Head of caudate nucleus (tissue), 42 donors: Measurements from ENCODE around the gene DUOX1.
"Not testable (repeated sequence)": the region's sequence is repeated elsewhere in the genome, so short reads cannot be mapped to it uniquely, and the experiment has no call there.

Experiments used
- DNase-seq, 42 donors: peaks; one replicate each; pipeline versions ENCODE4 v3.0.0 to v3.0.0-alpha.2; 2020 to 2021; ENCODE audit warnings: mixed read lengths in 7 of 42
- intact Hi-C: fragments of 100-400 bp; cut with DNase I; formaldehyde crosslinking; loops from one replicate; pipeline ENCODE4 v1.15.0; 2022

DUOX1 gene

DNA sequence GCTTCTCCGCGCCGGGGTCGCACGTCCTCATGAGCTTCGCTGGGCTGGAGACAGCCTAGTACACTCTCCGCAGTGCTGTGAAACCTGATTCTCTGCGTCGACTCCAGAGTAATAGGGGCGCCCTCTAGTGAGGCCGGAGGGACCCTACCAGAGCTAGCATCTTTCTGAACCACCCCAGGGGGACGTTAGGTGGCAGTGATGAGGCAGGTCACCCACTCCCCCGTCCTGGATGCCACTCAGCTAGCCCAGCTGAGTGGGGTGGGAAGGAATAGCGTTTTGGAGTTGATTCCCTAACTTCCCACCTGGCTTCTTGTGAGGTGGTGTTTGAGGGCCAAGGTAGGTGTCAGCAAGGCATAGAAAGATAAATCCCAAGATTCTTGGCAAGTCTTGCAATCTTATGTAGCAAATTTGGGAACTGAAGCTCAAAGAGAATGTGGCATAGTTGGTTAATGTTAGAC lies 11.6 kb upstream of the DUOX1 start:
- intact Hi-C loops: no loop called here
- DNase-seq: peak; percentile 80 to 97 (median 92)

DNA sequence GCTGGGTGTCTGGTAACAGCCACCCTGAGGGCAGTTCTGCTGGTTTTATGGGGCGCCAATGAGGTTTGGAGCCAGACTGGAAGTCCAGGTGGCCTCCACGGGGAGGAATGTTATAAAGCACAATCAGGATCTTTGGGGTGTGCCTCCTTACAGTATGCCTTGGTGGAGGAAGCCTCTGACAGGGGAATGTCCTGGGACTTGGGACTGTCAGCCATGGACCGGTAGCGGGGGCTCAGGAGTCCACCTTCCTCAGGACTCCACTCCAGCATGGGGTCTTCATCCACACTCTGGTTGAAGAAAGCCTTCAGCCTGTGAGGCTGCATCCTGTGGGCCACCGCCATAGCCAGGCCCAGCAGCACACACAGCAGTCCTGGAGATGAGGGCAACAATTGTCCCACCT lies 10.8 kb upstream of the DUOX1 start:
- intact Hi-C loops: no loop called here
- DNase-seq: no peak

DNA sequence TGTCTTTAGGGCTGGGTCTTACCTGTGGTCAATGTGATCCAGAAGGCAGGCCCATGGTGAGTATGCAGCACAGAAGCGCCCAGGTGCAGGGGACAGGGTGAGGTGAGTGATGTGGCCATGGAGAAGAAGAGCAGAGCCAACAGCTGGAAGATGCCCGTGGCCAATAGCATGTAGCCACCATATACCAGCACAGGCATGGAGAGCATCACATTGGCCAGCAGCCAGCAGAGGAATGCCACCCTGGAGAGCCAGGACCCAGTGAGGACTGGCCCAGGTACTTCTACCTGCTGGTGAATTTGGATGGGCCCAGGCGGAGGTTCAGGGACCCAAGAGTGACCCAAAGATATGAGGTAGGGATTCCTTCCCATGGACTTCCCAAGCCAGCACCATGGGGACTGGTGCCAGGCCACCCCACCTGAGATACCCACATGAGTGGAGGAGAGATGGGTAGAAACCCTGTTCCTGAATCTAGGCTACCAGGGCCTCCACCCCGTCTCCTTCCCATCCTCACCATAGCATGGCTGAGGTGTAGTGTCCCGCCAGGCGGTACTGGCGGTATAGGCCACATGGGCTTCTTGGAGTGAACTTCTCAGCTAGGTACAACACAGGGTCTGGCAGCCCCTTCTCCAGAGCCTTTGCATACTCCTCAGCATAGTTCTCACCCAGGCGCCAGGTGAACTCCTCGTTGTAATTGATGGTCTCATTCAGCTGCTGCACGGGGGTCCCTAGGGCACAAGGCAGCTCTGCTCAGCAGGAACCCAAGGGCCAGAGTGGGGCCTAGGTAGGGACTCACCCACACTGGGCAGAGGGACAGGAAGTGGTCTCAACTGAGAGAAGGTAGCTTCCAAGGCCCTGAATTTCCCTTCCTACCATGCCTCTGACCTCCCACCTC lies 9.5 kb upstream of the DUOX1 start:
- no peak for DNase-seq

DNA sequence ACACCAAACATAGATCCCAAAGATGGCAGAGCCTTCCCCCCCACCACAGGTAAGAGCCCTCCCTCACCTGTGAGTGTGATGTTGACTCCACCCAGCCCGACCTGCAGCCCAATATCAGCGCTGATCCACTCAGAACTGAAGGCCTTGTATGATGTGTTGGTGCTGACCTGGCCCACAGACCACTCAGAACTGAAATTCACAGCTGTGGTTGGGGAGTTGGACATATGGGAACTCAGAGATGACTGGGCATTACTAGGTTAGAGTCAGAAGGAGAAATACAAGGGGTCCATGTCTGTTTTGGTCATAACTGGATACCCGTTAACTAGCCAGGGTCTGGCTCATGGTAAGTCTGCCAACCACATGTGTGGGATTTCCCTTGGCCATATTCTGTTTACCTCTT lies 8.8 kb upstream of the DUOX1 start:
- intact Hi-C loops: no loop called here
- DNase-seq: no peak

More for the DNA sequence above, 9.5 kb upstream of the DUOX1 start:
- intact Hi-C loops: no loop called here

DNA sequence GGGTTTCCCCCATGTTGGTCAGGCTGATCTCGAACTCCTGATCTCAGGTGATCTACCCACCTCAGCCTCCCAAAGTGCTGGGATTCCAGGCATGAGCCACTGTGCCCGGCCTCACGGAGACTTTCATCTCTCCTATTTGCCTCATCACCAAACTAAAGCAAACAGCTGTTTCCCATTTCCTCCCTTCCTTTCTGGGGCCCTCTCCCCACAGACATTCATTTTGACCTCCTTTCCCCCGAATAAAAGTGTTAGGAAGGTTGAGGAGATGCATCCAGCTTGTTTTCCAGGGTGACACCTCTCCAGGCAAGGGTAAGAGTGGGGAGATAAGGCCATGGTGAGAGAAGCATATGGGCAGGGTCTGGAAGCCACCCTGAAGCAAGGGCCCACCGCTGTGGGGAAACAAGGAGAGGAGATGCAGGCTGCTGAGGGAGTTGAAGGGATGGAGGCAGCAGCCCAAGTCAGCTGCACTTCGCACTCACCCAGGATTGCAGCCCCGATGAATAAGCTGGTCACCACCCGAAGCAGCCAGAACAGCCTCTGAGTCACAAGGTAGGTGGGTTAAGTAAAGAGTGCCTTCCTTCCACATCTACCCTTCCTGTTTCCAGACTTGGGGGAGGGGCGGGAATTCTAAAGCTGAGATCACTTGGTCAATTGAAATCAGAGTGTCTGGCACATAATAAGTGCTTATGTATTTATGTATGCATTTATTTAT lies 7.9 kb upstream of the DUOX1 start:
- intact Hi-C loops: no loop called here
- no peak for DNase-seq

DNA sequence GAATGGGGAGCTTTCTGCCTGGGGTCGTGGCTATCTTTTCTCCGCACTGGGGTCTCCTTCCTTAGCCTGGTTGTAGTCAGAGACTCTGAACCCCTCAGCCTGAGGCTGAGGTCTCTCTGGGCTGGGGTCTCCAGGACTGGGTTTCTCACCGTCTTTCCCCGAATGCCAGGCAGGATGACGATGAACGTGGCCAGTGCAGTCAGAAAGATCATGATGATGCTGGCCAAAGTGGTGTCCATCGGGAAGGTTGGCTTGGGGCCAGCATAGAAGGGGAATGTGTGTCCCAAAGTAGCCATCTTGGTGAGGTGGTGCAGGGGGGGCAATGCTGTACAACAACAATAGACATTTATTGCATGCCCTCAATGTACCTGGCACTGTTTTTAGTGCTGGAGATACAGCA lies 7.1 kb upstream of the DUOX1 start:
- no peak for DNase-seq
- intact Hi-C loops: no loop called here

DNA sequence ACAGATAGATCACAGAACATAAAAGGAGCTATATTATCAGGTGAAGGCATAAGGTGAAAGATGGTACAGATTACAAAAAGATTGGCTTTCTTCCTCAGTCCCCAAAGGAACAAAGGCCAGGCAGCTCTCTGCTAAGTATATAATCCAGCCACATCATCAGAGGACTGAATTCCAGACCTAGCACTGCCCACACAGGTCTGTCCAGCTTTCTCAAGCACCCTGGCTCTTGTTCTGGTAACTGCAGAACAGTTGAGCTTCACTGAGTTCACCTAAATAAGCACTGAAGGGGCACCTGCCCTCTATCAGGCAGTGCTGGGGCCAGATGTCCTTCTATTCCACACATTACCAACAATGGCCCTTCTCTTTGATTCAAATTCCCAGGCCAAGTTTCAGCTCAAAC lies 6.4 kb upstream of the DUOX1 start:
- DNase-seq: no peak
- intact Hi-C loops: no loop called here

DNA sequence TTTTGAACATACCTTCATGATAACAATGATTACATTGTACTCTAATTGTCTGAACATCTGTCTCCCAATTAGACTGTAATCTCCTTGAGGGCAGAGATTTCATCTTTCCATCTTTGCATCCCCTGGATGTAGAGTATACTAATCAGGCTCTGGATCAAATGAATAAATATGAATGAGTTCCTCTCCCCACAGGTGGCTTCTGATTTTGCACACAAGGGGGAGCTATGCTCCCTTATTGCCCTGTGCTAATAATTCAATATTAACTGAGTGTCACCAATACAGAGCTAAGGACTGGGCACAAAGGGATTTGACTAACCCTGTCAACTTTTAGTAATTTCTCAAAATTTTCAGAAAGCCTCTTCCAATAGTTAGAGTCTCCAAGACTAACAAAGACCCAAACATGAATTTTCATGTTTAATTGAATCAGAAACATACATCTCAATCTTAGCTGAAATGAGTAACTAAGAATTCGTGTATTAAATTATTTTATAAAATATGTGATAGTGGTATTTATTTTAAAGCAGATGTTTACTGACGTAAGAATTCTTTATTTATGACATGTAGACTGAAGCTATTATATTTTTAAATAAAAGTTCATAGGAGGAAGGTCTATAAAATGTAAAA lies 3.1 kb upstream of the DUOX1 start:
- peak in 13 of 42 donors; percentile 23 to 66 (median 37) for DNase-seq
- intact Hi-C loops: no loop called here

DNA sequence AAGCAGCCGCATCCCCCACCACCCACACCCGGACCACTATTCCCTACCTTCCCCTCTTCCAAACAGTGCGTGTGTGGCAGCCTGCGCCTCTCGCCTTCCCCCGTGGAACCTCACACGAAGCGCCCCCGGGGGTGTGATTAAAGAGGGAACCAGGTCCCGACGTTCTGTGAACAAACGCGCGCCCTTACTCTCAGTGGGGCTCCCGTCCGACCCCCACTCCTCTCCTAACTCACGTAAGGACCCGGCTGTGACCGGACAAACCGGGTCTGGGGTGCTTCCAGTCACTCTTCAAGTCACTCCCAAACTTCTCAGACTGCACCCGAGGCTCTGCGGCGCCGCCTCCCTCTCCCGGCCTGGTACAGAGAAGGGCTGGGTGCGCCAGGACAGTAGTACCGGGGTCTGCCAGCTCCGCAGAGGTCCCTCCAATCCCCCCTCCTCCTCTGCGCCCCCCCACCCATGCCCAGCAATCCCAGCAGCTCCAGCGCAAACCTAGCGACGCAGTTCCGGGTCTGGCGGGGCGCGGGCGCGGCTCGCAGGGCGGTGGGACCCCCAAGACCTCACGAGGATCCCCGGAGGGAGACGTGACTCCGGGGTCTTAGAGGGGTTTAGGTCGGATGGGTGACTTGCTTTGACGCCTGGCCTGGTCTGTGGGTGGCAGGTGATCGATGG lies 689 bp upstream of the DUOX1 start:
- DNase-seq: no peak
- intact Hi-C loops: no loop called here

DNA sequence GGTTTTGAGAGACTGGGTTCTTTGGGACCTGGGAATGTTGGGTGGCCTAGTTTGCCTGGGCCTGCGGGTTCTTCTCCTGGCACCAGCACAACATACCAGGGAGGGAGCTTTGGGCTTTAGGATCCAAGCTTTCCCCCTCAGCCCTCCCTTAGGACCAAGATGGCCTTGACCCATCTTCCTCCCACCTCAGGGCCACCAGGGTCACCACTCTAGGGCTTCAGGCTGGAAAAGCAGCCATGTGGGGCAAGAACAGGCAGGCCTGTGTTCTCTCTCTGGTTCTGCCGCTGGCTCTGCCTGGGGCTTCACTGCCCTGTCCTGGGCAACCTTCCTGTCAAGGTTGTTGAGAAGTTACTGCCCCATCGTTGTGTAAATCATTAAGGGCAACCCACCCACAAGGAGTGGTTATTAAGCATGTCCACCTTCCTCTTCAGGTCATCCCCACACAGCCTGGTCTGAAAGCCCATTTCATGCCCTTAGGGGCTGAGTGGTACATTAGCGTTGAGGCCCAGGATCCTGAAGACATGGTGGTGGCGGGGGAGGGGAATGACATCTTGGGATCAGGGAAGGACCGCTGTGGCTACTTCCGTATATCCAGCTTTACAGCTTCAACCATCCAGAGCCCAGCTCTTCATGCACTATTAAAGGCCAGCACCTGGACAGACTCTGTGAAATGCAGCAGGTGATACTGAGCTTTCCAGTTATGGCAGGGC lies 652 bp downstream of the DUOX1 start:
- DNase-seq: no peak
- intact Hi-C loops: no loop called here

DNA sequence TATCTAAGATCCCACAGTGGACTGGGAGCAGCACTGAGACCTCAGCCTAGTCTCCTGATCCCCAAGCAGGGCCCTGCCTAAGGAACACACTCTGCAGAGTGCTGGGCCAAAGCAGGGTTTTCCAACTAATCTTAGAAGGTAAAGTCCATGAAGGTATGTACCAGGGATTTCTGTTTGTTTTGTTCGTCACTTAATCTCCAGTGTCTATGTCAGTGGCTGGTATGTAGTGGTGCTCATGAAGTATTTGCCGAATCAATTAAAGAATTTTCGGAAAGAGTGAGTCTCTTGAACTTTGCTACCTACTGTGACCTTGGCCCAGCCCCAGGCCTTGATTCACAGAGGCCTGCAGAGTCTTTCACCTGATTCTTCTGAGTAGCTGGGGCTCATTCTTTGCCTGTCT lies 1.7 kb downstream of the DUOX1 start:
- no peak for DNase-seq
- intact Hi-C loops: no loop called here

DNA sequence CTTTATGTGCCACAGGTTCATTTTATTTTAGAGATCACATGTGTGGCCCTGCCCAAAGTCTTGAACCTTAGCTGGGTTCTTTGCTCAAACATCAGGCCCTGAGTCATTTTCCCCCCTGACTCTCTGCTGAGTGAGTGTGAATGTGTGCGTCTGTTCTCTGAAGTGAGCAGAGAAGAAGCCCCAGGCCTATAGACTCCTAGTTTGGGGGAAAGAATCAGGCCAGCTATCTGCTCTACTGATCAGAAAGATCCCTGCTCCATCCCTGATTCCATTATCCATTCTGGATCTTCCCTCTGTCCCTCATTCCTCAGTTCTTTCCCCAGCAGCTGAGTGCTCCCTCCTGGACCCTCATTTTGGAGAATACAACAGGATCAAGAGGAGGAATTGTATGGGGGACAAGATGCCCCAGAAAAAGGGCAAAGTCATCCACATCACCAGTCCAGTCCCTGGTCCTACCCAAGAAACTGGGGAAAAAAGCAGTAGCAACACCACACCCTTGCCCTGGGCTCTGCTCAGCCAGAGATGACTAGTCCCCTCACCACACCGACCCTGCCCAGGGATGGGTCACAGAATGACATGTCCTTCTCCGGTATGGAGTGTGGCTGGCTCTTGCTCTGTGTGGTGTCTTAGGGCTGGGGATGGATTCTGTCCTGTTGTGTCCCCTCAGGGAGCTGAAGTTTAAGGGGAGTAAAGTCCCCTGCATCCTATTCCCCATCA lies 3.2 kb downstream of the DUOX1 start:
- intact Hi-C loops: no loop called here
- DNase-seq: no peak

DNA sequence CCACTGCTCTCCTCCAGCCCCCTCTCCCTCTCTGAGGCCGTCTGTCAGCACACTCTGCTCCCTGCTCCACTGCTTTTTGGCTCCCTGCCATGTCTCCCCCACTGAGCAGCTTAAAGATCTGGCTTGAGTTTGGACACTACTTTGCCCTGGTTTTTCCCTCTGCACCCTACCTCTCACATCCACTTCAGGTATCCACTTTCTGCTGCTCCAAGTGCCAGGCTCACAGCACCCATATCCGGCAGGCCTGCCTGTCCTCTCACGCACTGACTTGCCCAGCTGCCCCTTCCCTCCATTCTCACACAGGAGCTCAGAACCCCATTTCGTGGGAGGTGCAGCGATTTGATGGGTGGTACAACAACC lies 3.7 kb downstream of the DUOX1 start:
- intact Hi-C loops: no loop called here

DNA sequence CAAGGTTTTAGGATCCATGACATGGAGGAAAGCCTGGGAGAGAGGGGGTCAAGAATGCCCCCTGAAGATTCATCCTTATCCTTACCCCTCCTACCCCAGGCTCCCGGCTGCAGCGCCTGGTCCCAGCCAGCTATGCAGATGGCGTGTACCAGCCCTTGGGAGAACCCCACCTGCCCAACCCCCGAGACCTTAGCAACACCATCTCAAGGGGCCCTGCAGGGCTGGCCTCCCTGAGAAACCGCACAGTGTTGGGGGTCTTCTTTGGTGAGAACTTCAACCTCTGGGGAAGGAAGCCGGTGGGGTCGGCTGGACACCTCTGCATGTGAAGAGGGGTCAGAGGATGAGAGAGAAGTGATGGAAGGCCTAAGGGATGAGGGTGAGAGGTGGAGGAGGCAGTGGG lies 4.3 kb downstream of the DUOX1 start:
- no peak for DNase-seq
- intact Hi-C loops: no loop called here

More for the DNA sequence above, 3.7 kb downstream of the DUOX1 start:
- no peak for DNase-seq

DNA sequence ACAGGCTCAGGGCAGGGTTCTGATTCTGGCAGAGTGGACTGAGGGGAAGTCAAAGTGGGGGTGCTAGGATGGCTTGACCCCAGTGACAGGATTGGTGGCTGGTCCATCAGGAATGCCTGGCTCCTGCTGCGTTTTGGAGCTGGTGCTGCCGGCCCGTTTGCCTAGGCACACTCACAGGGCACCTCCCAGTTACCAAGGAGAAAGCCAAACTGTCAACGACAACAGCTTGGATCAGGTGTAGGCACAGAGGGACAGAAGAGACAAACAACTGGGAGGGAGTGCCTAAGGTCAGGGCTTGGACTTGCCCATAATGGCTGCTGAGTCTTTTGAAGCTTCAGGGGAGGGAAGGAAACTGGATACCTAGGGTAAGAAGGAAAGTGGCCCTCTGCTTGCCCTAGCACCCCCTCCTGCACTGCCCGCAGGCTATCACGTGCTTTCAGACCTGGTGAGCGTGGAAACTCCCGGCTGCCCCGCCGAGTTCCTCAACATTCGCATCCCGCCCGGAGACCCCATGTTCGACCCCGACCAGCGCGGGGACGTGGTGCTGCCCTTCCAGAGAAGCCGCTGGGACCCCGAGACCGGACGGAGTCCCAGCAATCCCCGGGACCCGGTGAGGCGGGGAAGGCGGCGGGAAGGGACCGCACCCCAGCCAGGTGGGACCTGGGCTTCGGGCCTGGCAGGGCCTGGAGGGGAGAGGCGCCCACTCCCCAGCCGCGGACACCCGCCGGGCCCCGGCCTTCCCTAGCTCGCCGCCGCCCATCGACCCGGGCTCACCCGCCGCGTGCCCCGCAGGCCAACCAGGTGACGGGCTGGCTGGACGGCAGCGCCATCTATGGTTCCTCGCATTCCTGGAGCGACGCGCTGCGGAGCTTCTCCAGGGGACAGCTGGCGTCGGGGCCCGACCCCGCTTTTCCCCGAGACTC lies 5.1 kb downstream of the DUOX1 start:
- DNase-seq: peak in 17 of 42 donors; percentile 23 to 74 (median 41)
- intact Hi-C loops: no loop called here

DNA sequence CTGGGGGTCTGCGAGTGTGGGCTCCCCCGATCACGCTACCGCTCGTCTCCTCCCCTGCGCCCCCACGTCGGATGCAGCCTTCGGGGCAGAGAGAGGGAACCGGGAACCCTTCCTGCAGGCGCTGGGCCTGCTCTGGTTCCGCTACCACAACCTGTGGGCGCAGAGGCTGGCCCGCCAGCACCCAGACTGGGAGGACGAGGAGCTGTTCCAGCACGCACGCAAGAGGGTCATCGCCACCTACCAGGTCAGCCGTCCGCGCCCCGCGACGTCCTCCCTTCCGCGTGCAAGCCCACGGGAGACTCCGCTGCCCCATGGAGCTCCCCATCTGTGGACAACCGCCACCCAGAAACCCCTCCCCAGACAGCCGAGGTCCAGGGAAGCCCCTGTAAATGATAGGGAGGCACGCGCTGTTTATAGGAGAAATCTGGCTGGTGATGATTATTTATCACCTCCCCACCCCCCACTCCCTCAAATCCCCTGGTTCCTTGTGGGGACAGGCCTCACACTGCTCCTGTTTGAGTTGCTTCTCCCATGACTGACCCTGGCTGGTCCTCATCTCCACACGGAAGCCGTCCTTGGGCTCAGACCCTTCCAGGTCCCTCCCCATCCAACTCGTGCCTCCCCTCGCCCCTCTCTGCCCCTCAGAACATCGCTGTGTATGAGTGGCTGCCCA lies 6.0 kb downstream of the DUOX1 start:
- intact Hi-C loops, DNase-seq: not testable (repeated sequence)

DNA sequence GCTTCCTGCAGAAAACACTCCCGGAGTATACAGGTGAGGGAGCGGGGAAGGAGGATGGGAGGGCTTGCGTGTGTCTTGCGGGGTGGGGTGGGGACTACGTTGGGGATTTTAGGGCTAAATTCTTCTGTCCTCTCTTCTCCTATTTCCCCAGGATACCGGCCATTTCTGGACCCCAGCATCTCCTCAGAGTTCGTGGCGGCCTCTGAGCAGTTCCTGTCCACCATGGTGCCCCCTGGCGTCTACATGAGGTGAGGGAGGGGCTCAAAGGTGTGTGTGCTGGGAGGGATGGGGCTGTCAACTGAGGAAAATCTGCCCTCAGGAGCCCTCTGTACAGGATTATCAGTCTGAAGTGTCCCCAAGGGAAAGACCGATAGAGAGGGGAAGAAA lies 6.6 kb downstream of the DUOX1 start:
- no peak for DNase-seq
- intact Hi-C loops: no loop called here
